Regular cardiac myocyte (primary cell): Measurements from ENCODE around the gene AKNAD1. TPM values are rescaled to one million over a fixed set of nuclear protein-coding genes. Genes with fewer than 3 reads are reported as not detected.

Experiments
- total RNA-seq: library from RNA; depleted of rRNA; stranded (reverse); fragments of >200 nt; gene quantifications from 2 replicates; pipeline ENCODE4 v1.2.3, GENCODE V29; 2014

AKNAD1 gene, protein sequence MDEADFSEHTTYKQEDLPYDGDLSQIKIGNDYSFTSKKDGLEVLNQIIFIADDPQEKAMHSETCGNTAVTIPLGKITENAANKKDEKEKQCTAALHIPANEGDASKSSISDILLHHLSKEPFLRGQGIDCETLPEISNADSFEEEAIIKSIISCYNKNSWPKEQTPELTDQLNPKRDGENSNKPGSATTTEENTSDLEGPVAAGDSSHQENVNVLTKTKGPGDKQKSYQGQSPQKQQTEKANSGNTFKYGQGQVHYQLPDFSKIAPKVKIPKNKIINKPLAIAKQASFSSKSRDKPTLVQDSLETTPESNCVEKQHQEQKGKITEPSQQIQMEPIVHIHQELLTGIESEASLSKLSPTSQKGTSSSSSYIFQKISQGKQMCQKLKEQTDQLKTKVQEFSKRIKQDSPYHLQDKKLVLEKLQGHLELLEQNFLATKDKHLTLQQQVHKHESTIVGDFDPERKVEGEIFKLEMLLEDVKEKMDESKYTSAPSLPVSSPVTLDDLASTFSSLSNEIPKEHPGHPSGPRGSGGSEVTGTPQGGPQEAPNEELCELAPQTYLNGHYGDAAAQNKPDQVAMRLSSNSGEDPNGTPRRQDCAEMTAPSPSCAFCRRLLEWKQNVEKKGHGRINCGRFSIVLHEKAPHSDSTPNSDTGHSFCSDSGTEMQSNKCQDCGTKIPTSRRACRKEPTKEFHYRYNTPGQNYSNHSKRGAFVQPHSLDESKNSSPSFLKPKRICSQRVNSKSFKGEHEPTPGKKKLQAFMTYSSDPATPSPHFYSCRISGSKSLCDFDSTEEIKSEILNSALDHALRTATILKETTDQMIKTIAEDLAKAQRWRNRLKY
- 0.28 and 0.38 TPM in 2 replicates for total RNA-seq

DNA sequence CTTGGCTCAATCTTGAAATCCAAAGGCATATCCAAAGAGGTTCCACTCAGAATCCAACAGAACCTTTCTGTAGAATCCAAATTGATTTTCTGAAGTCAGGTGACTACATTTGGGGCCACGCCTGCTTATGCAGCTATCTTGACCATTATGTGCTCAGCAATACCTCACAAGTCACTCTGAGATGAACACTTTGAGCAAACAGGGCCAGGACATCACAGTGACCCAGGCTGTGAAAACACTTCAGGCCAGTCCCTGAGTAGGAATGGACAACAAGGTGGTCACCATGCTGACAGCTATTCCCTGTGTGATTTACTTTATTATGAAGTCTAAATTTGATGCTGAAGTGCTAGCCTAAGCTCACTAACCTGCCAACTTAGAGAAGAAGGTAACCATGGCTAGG is at the start of gene AKNAD1:
AKNAD1 (minus strand) TSS at position 101 of the 400 bp plus-strand sequence. CDS start 4,430 bp downstream, outside the sequence.

Other genes with a start within 250 kb of the AKNAD1 start
- gene HENMT1, start 196.0 kb downstream of the AKNAD1 start, total RNA-seq: 4.2 TPM in 2 replicates
- 8.2 and 11.5 TPM in 2 replicates for gene PRPF38B, start 164.8 kb downstream of the AKNAD1 start, total RNA-seq
- under 0.01 and 0.28 TPM in 2 replicates for gene FNDC7, start 144.2 kb downstream of the AKNAD1 start, total RNA-seq
- 63.3 and 87.1 TPM in 2 replicates for gene STXBP3, start 110.4 kb downstream of the AKNAD1 start, total RNA-seq
- 24.0 and 34.7 TPM in 2 replicates for gene GPSM2, start 19.9 kb upstream of the AKNAD1 start, total RNA-seq
- gene CLCC1, start 106.4 kb upstream of the AKNAD1 start, total RNA-seq: 43.1 and 55.0 TPM in 2 replicates
- gene WDR47, start 185.0 kb upstream of the AKNAD1 start, total RNA-seq: 16.6 and 17.3 TPM in 2 replicates
- 172 and 389 TPM in 2 replicates for gene TAF13, start 218.9 kb upstream of the AKNAD1 start, total RNA-seq
- gene TMEM167B, start 233.7 kb upstream of the AKNAD1 start, total RNA-seq: 21.1 and 42.6 TPM in 2 replicates